Panc1 (cell line): ENCODE measurements around the gene SRBD1. TPM values are rescaled to one million over a fixed set of nuclear protein-coding genes. Genes with fewer than 3 reads are reported as not detected.

Experiments used
- ATAC-seq: fragments of 200-7000 bp; cut with Tn5 transposase; 2 replicates; pipeline ENCODE4 v1.9.1; 2020; ENCODE audit warnings: mild to moderate bottlenecking, moderate library complexity
- BruUV-seq: library from RNA; stranded (reverse); fragments of 400-500 nt; replicated peaks from 2 replicates; lab custom pipeline; 2021; lab: Mats Ljungman, UMichigan
- CTCF ChIA-PET: fragments of 300-600 bp; sonication (Branson Sonifier 250); formaldehyde crosslinking; loops from one replicate; lab custom pipeline; 2022; ENCODE audit warnings: antibody characterized with exemption; lab: Charles Lee
- POLR2A ChIA-PET: fragments of 300-600 bp; sonication (Branson Sonifier 250); formaldehyde crosslinking; loops from one replicate; lab custom pipeline; 2022; ENCODE audit warnings: antibody characterized with exemption; lab: Charles Lee
- DNase-seq: peaks from one replicate; pipeline ENCODE4 v3.0.0-alpha.2; 2010; ENCODE audit warnings: low read depth, low spot score
- H3K27ac ChIP-seq: 2 replicates; pipeline ENCODE4 v1.5.1; 2011; ENCODE audit warnings: mild to moderate bottlenecking, low read length, inconsistent platforms
- H3K27me3 ChIP-seq: fragments of 200-500 bp; sonication (Bioruptor generic); 2 replicates; pipeline ENCODE4 v1.6.0; 2014; ENCODE audit warnings: low read length, inconsistent platforms; ENCODE audit not compliant: control insufficient read depth, insufficient read depth
- H3K36me3 ChIP-seq: fragments of 200-500 bp; sonication (Bioruptor generic); 2 replicates; pipeline ENCODE4 v1.5.1; 2014; ENCODE audit warnings: inconsistent platforms, mild to moderate bottlenecking, low read length, moderate library complexity; ENCODE audit not compliant: control insufficient read depth, insufficient read depth
- H3K4me1 ChIP-seq: 2 replicates; pipeline ENCODE4 v1.5.1; 2011; ENCODE audit warnings: inconsistent platforms, mild to moderate bottlenecking, low read length, moderate library complexity; ENCODE audit not compliant: control insufficient read depth, insufficient read depth
- H3K4me3 ChIP-seq, 2 experiments: 2 replicates each; pipeline ENCODE4 v1.5.1; 2011 to 2012; ENCODE audit warnings: low read depth in 2 of 2, low read length in 2 of 2, mild to moderate bottlenecking in 2 of 2, inconsistent platforms in 1 of 2, moderate library complexity in 1 of 2
- H3K9me3 ChIP-seq: fragments of 200-500 bp; sonication (Bioruptor generic); 2 replicates; pipeline ENCODE4 v1.5.1; 2014; ENCODE audit warnings: low read depth, mild to moderate bottlenecking, inconsistent platforms, low read length, moderate library complexity; ENCODE audit not compliant: control insufficient read depth, insufficient read depth
- POLR2AphosphoS5 ChIP-seq: IDR thresholded peaks from 2 replicates; pipeline ENCODE4 v1.6.1; 2012; ENCODE audit warnings: mild to moderate bottlenecking, low read depth, low read length, moderate library complexity
- REST ChIP-seq, 2 experiments: IDR thresholded peaks; 2 replicates each; pipeline ENCODE4 v1.6.1; 2011 to 2012; ENCODE audit warnings: low read depth in 2 of 2, control low read depth in 1 of 2, low read length in 1 of 2, mild to moderate bottlenecking in 1 of 2, moderate library complexity in 1 of 2; ENCODE audit not compliant: insufficient read depth in 1 of 2
- SIN3A ChIP-seq: IDR thresholded peaks from 2 replicates; pipeline ENCODE4 v1.6.1; 2012; ENCODE audit warnings: low read depth, mild to moderate bottlenecking, low read length, moderate library complexity, borderline replicate concordance; ENCODE audit not compliant: insufficient read depth
- TCF7L2 ChIP-seq: IDR thresholded peaks from 2 replicates; pipeline ENCODE4 v1.6.1; 2011; ENCODE audit warnings: mild to moderate bottlenecking, low read depth, low read length, inconsistent platforms
- in situ Hi-C: cut with HindIII; loops from 2 replicates; pipeline ENCODE4 v1.10.0; 2016; ENCODE audit warnings: low sequenced_read_pairs, low pct_unique_long_range_greater_than_20kb
- intact Hi-C: fragments of 100-400 bp; cut with micrococcal nuclease; formaldehyde crosslinking; loops from one replicate; pipeline ENCODE4 v1.10.0; 2022; ENCODE audit not compliant: unreplicated experiment
- total RNA-seq: library from RNA; stranded (reverse); gene quantifications from one replicate; pipeline ENCODE4 v1.2.1, GENCODE V29; 2021; ENCODE audit not compliant: unreplicated experiment
- TF ChIP-seq, protein P1 (sequence below): fragments of 450-650 bp; IDR thresholded peaks from 2 replicates; pipeline ENCODE4 v1.5.1; 2017; ENCODE audit warnings: mild to moderate bottlenecking

SRBD1 gene
- total RNA-seq, 1 experiment from 2014 or later = 9.7 TPM

GRCh38 chr2:45570671-45571334 is 40.3 kb downstream of the SRBD1 start:
- peaks cover 4% of the 10 kb centered on the region for H3K36me3 ChIP-seq
- H3K4me3 ChIP-seq = no peak overlapping the region
- no TSS peak for BruUV-seq
- DNase-seq (no peak), ATAC-seq (no peak)
- H3K27ac ChIP-seq = no peak overlapping the region
- no peaks in the 10 kb centered on the region for H3K9me3 ChIP-seq
- TF ChIP-seq, protein P1, sequence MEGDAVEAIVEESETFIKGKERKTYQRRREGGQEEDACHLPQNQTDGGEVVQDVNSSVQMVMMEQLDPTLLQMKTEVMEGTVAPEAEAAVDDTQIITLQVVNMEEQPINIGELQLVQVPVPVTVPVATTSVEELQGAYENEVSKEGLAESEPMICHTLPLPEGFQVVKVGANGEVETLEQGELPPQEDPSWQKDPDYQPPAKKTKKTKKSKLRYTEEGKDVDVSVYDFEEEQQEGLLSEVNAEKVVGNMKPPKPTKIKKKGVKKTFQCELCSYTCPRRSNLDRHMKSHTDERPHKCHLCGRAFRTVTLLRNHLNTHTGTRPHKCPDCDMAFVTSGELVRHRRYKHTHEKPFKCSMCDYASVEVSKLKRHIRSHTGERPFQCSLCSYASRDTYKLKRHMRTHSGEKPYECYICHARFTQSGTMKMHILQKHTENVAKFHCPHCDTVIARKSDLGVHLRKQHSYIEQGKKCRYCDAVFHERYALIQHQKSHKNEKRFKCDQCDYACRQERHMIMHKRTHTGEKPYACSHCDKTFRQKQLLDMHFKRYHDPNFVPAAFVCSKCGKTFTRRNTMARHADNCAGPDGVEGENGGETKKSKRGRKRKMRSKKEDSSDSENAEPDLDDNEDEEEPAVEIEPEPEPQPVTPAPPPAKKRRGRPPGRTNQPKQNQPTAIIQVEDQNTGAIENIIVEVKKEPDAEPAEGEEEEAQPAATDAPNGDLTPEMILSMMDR = no peak
- TF ChIP-seq REST (IDR thresholded peaks at IDR 0.05; ENCODE audit: insufficient read depth in 1 of 2, low read depth in 2 of 2, low read length in 1 of 2) (no peak), POLR2AphosphoS5 (no peak), TCF7L2 (no peak), SIN3A (no peak)
- in situ Hi-C loops (no loop called here), intact Hi-C loops (no loop called here)
- ChIA-PET POLR2A (no interaction called here), CTCF (no interaction called here)
- H3K4me1 ChIP-seq = no peaks in the 10 kb centered on the region; the same call in 1 of the 2 replicates
- H3K27me3 ChIP-seq = no peaks in the 10 kb centered on the region

DNA sequence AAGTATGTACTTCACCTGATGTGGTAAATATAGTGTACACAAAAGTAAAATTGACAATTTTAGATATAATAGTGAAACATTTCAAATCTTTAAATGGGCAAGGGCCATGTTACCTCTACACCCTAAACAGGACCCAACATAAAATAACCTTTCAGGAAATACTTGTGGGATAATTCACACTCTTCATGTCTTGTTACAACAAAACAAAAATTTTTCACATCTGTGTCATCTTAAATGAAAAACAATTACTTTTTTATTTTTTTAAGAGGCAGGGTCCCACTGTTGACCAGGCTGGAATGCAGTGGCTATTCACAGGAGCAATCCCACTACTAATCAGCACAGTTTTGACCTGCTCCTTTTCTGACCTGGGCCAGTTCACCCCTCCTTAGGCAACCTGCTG is 42.1 kb downstream of the SRBD1 start:
- in situ Hi-C loops = no loop called here
- no peak overlapping the region for H3K4me3 ChIP-seq
- H3K27ac ChIP-seq = no peak overlapping the region
- H3K4me1 ChIP-seq = no peaks in the 10 kb centered on the region; the same call in 1 of the 2 replicates
- TF ChIP-seq, protein P1 = no peak
- TF ChIP-seq POLR2AphosphoS5 (no peak), REST (IDR thresholded peaks at IDR 0.05; ENCODE audit: insufficient read depth in 1 of 2, low read depth in 2 of 2, low read length in 1 of 2) (no peak)
- H3K9me3 ChIP-seq = no peaks in the 10 kb centered on the region
- no peak for ATAC-seq
- POLR2A ChIA-PET = no interaction called here
- BruUV-seq = no TSS peak
- intact Hi-C loops = no loop called here
- CTCF ChIA-PET = no interaction called here
- H3K36me3 ChIP-seq = peaks cover 4% of the 10 kb centered on the region; the same call in 1 of the 2 replicates
- H3K27me3 ChIP-seq = no peaks in the 10 kb centered on the region
- DNase-seq = no peak
